Stimulated activated memory B cell treated with anti-CD40 and anti-IgM and Interleukin-4, amounts not matched to agents 10 μg/mL and 1 μg/mL and 100 μg/mL, for 72 hours (primary cell): ENCODE results near the gene SPEM3.

Experiments used
- ATAC-seq: fragments of 150-1000 bp; cut with Tn5 transposase; 2 replicates; pipeline ENCODE4 v1.10.0; 2021
- H3K27ac Mint-ChIP-seq: one replicate; pipeline ENCODE4 v1.8.0; 2022; ENCODE audit warnings: mild to moderate bottlenecking, mixed read lengths
- H3K27me3 Mint-ChIP-seq: one replicate; pipeline ENCODE4 v1.8.0; 2022; ENCODE audit warnings: mixed read lengths
- H3K36me3 Mint-ChIP-seq: one replicate; pipeline ENCODE4 v1.8.0; 2022; ENCODE audit warnings: mixed read lengths
- H3K4me1 Mint-ChIP-seq: one replicate; pipeline ENCODE4 v1.8.0; 2022; ENCODE audit warnings: mixed read lengths
- H3K4me3 Mint-ChIP-seq: one replicate; pipeline ENCODE4 v1.8.0; 2022; ENCODE audit warnings: mild to moderate bottlenecking, moderate library complexity, mixed read lengths
- H3K9me3 Mint-ChIP-seq: one replicate; pipeline ENCODE4 v1.8.0; 2022; ENCODE audit warnings: mixed read lengths

Gene SPEM3

DNA sequence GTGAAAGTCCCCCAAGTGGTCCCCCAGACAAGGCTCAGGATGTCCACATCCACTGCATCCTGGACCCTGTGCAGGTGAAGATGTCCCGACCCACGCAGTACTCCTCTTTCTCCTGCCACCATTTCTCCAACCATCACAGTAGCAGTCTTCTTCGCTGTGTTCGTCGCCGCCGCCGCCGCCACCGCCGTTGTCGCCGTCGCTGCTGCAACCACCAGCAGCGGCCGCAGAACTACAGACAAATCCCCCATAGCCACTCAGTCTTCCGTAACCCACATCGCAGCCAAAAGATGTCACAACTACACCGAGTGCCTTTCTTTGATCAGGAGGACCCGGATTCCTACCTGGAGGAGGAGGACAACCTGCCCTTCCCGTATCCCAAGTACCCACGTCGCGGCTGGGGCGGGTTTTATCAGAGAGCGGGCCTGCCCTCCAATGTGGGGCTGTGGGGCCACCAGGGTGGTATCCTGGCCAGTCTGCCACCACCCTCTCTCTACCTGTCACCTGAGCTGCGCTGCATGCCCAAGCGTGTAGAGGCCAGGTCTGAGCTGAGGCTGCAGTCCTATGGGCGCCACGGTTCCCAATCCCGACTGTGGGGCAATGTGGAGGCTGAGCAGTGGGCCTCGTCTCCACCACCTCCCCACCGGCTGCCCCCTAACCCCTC, 2.3 kb upstream of the SPEM3 start:
- H3K9me3 Mint-ChIP-seq = no peaks in the 10 kb centered on the region

DNA sequence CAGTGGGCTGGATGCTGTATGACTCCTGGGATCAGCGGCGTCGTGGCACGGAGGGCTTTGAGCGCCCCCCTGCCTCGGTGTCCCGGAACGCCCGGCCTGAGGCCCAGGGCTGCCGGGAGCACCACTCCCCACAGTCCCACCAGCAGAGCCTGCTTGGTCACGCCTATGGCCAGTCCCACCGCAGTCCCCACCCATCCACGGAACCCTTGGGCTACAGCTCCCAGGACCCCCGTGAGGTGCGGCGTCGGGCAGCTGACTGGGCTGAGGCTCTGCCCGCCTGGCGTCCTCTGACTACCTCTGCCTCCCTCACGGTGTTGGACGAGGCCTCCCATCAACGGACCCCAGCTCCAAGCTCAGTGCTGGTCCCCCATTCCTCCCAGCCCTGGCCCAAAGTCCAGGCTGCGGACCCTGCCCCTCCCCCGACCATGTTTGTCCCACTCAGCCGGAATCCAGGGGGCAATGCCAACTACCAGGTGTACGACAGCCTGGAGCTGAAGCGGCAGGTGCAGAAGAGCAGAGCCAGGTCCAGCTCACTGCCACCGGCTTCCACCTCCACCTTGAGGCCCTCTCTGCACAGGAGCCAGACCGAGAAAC, 1.7 kb upstream of the SPEM3 start:
- no peak overlapping the region for H3K4me3 Mint-ChIP-seq
- no peaks in the 10 kb centered on the region for H3K27me3 Mint-ChIP-seq
- H3K4me1 Mint-ChIP-seq = no peaks in the 10 kb centered on the region
- no peaks in the 10 kb centered on the region for H3K9me3 Mint-ChIP-seq
- no peak for ATAC-seq
- no peaks in the 10 kb centered on the region for H3K36me3 Mint-ChIP-seq
- no peak overlapping the region for H3K27ac Mint-ChIP-seq

More for the DNA sequence above, 2.3 kb upstream of the SPEM3 start:
- Mint-ChIP-seq H3K27me3 (no peaks in the 10 kb centered on the region), H3K4me3 (no peak overlapping the region), H3K36me3 (no peaks in the 10 kb centered on the region), H3K4me1 (no peaks in the 10 kb centered on the region), H3K27ac (no peak overlapping the region)
- no peak for ATAC-seq

DNA sequence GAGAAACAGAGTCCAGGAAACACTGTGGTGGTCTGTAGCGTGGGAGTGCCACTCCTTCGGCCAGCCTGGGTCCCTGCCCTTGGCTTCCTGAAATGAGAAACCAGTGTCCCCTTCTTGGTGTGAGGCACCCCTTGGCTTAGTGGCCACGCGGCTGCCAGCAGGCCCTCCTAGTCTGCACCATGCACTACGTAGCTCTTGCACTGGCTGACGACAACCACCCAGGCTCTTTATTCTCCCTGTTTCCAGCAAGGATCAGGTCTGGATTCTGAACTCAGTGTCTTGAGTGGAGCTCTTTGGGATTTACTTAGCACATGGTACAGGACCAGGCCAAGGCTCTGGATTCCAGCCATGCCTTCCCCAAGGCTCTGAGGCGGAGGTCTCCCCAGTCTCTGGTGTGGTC, 1.1 kb upstream of the SPEM3 start:
- no peaks in the 10 kb centered on the region for H3K27me3 Mint-ChIP-seq

DNA sequence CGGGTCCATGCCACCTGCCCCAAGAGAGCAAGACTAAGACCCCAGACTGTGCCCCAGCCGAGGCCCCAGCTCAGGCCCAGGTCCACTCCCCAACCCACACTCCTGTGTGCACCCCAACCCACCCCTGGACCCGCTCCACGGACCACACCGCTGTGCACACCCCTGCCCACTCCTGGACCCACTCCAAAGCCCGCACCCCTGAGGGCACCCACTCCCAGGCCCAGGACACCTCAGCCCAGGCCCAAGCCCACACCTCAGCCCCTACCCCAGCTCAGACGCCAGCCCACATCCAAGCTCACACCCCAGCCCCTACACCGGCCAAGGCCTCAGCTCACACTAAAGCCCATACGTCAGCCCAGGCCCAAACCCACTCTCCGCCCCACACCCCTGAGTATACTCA, 1.1 kb downstream of the SPEM3 start:
- no peaks in the 10 kb centered on the region for H3K36me3 Mint-ChIP-seq
- no peaks in the 10 kb centered on the region for H3K4me1 Mint-ChIP-seq
- peak; percentile 15 for ATAC-seq
- H3K27ac Mint-ChIP-seq = no peak overlapping the region
- H3K27me3 Mint-ChIP-seq = no peaks in the 10 kb centered on the region
- no peaks in the 10 kb centered on the region for H3K9me3 Mint-ChIP-seq
- no peak overlapping the region for H3K4me3 Mint-ChIP-seq

More for the DNA sequence above, 1.1 kb upstream of the SPEM3 start:
- no peaks in the 10 kb centered on the region for H3K4me1 Mint-ChIP-seq
- no peak overlapping the region for H3K4me3 Mint-ChIP-seq
- H3K27ac Mint-ChIP-seq = no peak overlapping the region
- H3K36me3 Mint-ChIP-seq = no peaks in the 10 kb centered on the region
- ATAC-seq = no peak
- H3K9me3 Mint-ChIP-seq = no peaks in the 10 kb centered on the region

DNA sequence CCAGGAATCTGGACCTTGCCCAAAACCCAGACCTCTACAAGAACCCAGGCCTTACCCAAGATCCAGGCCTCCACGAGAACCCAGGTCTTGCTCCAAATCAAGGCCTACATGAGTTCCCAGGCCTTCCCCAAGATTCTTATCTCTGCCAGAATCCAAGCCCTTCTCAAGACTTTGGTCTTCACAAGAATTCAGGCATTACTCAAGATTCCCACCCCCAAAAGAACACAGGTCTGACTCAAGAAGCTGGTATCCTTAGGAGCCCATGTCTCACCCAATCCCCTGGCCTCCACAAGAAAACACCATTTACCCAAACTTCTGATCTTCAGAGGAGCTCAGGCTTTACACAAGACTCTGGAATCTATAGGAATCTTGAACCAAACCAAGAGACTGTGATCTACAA, 2.6 kb downstream of the SPEM3 start:
- Mint-ChIP-seq H3K9me3 (no peaks in the 10 kb centered on the region), H3K4me3 (no peak overlapping the region), H3K27ac (no peak overlapping the region), H3K36me3 (no peaks in the 10 kb centered on the region), H3K27me3 (no peaks in the 10 kb centered on the region), H3K4me1 (peaks cover 5% of the 10 kb centered on the region)
- no peak for ATAC-seq

DNA sequence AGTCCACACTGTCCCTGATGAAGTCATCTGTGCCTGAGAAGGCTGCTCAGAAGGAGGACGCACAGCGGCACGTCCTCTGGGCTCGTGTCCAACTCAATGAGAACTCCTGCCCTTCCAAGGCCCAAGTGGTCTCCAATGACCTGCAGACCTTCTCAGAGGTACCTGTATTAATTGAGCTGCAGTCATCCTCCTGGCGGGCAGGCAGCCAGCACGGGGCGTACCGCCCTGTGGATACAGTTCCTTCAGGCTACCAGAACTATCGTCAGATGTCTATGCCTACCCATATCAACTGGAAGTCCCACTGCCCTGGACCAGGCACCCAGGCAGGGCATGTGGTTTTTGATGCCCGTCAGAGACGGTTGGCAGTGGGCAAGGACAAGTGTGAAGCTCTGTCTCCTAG, 3.6 kb downstream of the SPEM3 start:
- Mint-ChIP-seq H3K36me3 (peaks cover 6% of the 10 kb centered on the region), H3K4me3 (no peak overlapping the region), H3K9me3 (no peaks in the 10 kb centered on the region), H3K27ac (no peak overlapping the region), H3K27me3 (no peaks in the 10 kb centered on the region), H3K4me1 (peaks cover 13% of the 10 kb centered on the region)
- ATAC-seq = no peak

DNA sequence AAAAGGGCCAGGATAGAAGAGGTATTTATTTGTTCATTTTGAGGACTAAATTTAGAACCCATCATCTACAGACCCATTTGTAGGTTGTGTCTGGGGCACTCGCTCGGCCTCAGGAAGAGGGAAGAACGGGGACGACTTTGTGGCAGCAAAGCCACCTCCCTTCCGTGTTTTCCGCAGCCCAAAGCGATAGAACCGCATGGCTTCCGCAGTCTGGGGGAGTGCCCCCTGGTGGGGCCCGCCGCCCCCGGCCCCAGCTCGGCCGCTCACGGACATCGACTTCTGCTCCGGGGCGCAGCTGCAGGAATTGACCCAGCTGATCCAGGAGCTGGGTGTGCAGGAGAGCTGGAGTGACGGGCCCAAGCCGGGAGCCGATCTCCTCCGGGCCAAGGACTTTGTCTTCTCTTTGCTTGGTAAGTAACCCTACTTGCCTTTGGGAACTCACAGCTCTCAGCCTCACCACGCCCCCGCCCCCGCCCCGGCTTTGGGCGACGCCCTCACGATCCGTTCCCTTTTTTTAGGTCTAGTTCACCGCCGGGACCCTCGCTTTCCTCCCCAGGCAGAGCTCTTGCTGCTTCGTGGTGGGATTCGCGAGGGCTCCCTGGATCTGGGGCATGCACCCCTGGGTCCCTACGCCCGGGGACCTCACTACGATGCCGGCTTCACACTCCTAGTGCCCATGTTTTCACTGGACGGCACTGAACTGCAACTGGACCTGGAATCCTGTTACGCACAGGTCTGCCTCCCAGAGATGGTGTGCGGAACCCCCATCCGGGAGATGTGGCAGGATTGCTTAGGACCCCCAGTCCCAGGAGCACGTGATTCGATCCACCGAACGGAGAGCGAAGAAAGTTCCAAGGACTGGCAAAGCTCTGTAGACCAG, 7.3 kb downstream of the SPEM3 start:
- H3K9me3 Mint-ChIP-seq = no peaks in the 10 kb centered on the region
- peak; percentile 37 for ATAC-seq
- peaks cover 43% of the 10 kb centered on the region for H3K4me1 Mint-ChIP-seq
- H3K27me3 Mint-ChIP-seq = peaks cover 32% of the 10 kb centered on the region
- peaks cover 21% of the 10 kb centered on the region for H3K36me3 Mint-ChIP-seq
- peak overlapping the region; percentile 90 for H3K4me3 Mint-ChIP-seq
- peak overlapping the region; percentile 81 for H3K27ac Mint-ChIP-seq

DNA sequence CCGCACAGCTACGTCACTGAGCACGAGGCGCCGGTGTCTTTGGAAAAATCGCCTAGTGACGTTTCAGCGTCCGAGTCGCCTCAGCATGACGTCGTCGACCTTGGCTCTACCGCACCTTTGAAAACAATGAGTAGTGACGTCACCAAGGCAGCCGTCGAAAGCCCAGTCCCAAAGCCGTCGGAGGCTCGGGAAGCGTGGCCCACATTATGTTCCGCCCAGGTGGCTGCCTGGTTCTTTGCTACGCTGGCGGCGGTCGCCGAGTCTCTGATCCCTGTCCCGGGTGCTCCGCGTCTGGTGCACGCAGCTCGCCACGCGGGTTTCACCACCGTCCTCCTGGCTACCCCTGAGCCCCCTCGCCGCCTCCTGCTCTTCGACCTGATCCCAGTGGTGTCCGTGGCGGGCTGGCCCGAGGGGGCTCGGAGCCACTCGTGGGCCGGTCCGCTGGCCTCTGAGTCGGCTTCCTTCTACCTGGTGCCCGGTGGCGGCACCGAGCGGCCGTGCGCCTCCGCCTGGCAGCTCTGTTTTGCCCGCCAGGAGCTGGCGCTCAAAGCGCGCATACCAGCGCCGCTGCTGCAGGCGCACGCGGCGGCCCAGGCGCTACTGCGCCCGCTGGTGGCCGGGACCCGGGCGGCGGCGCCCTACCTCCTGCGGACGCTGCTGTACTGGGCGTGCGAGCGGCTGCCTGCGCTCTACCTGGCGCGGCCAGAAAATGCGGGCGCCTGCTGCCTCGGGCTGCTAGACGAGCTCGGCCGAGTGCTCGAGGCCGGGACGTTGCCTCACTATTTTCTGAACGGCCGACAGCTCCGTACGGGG, 8.1 kb downstream of the SPEM3 start:
- Mint-ChIP-seq H3K27me3 (peaks cover 36% of the 10 kb centered on the region), H3K27ac (peak overlapping the region; percentile 81), H3K9me3 (no peaks in the 10 kb centered on the region), H3K36me3 (peaks cover 21% of the 10 kb centered on the region), H3K4me3 (peak overlapping the region; percentile 90), H3K4me1 (peaks cover 43% of the 10 kb centered on the region)
- ATAC-seq = peak; percentile 68

DNA sequence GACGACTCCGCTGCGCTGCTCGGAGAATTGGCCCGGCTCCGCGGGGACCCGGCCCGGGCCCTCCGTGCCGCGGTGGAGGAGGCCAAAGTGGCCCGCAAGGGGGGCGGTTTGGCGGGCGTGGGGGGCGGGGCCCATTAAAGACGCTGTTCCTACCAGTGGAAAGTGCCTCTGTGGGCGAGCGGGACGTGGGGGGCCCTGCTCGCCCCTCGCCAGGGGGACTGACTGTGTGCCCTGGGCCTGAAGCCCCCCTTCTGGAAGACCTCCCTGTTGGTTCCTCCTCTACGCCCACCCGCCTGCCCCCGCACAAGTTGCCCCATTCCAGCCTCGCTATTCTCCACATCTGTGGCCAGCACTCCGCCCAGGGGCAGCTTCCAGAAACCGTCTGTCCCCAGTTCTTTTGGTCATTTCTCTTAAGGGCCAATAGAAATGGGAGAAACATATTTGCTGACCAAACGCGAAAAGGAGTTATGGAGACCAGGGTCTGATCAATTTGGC, 8.8 kb downstream of the SPEM3 start:
- H3K27me3 Mint-ChIP-seq = peaks cover 43% of the 10 kb centered on the region
- H3K4me1 Mint-ChIP-seq = peaks cover 43% of the 10 kb centered on the region
- no peak overlapping the region for H3K27ac Mint-ChIP-seq
- no peaks in the 10 kb centered on the region for H3K9me3 Mint-ChIP-seq
- peaks cover 21% of the 10 kb centered on the region for H3K36me3 Mint-ChIP-seq
- ATAC-seq = no peak
- peak overlapping the region; percentile 90 for H3K4me3 Mint-ChIP-seq

DNA sequence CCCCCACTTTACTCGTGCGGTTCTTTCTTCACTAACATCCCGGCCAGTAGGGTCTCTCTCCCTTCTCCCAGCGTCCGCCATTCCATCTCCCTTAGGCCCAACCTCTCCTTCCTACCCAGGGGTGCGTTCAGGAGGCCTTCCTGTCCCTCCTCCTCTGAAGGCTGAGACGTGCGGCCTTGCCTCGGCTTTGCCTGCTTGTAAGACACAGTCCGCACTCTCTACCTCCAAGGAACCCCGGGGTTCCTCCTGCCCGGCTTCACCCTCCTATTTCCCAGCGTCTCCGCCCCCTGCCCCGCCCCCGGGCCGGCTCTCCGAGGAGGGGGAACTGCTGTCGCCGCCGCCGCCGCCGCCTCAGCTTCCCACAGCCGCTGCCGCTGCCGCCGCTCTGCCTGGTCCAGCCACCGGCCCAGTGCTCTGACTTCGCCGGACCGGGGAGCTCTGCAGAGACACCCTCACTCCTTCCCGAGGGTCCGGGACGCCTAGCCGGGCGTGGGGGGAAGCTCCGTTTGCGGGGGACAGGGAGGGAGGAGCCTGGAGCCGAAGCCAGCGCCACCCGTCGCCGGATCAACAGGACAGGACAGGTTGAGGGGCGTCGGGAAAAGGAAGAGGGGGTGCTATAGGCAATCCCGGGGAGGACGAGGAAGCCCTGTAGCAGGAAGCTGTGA, 9.4 kb downstream of the SPEM3 start:
- H3K9me3 Mint-ChIP-seq = no peaks in the 10 kb centered on the region
- no peak overlapping the region for H3K27ac Mint-ChIP-seq
- H3K4me1 Mint-ChIP-seq = peaks cover 43% of the 10 kb centered on the region
- peak overlapping the region; percentile 59 for H3K4me3 Mint-ChIP-seq
- peaks cover 49% of the 10 kb centered on the region for H3K27me3 Mint-ChIP-seq
- H3K36me3 Mint-ChIP-seq = peaks cover 21% of the 10 kb centered on the region
- ATAC-seq = no peak

DNA sequence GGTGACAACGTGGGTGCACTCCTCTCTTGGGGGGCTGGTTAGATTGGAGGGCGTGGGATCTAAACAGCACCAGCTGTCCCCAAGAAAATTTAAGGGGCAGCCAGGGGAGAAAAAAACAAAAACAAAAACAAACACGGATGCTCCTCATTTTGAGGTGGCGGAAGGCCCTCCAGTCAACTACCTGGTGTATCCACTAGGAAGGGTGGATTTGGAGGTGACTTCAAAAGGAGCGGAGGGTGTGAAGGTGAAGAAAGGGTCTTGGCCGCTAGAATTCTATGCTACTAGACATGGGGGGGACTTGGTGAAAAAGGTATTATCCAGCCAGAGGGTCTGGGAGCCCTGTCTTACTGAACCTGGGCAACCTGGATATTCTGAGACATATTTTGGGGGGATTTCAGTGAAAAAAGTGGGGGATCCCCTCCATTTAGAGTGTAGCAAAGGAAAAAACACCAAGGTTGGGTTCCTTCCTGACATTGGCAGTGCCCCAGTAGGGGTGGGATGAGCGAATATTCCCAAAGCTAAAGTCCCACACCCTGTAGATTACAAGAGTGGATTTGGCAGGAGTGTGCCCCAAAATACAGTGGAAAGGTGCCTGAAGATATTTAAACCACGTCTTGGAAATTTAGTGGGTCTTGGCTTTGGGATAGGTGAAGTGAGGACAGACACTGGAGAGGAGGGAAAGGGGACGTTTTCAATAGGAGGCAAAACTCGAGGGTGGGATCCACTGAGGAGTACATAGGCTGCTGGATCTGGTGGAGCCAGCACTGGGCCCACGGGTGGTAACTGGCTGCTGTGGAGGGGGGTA, 10.2 kb downstream of the SPEM3 start:
- Mint-ChIP-seq H3K36me3 (peaks cover 21% of the 10 kb centered on the region), H3K27ac (no peak overlapping the region), H3K4me3 (peak overlapping the region; percentile 59), H3K27me3 (peaks cover 57% of the 10 kb centered on the region), H3K9me3 (no peaks in the 10 kb centered on the region), H3K4me1 (peaks cover 43% of the 10 kb centered on the region)
- no peak for ATAC-seq

DNA sequence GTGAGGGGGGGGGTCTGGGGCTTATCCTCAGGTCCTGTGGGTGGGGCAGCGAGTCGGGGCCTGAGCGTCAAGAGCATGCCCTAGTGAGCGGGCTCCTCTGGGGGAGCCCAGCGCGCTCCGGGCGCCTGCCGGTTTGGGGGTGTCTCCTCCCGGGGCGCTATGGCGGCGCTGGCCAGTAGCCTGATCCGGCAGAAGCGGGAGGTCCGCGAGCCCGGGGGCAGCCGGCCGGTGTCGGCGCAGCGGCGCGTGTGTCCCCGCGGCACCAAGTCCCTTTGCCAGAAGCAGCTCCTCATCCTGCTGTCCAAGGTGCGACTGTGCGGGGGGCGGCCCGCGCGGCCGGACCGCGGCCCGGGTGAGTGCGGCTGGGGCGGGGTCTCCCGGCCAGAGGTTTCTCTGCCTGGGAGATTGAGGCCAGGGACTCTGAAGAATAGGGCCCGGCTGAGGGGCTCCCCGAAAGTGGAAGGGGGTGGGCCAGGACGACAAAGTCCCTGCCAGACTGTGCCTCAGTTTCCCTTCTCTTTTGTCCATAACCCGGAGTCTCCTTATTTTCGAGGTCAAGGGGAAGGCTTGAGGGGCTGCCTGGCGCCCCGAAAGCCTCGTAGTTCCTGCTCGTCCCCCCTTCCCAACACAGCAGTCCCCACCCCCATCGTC, 10.9 kb downstream of the SPEM3 start, which contains the start of gene FGF11:
Gene FGF11 (plus strand): TSS at position 51 of the 651 bp plus-strand sequence. CDS start 109 bp downstream, at position 160.
- Mint-ChIP-seq H3K4me1 (peaks cover 43% of the 10 kb centered on the region), H3K9me3 (no peaks in the 10 kb centered on the region), H3K4me3 (peak within 1 kb of the TSS; percentile 82), H3K36me3 (peaks cover 21% of the 10 kb centered on the region), H3K27me3 (peaks cover 62% of the 10 kb centered on the region), H3K27ac (peak within 1 kb of the TSS; percentile 72)
- no peak for ATAC-seq

DNA sequence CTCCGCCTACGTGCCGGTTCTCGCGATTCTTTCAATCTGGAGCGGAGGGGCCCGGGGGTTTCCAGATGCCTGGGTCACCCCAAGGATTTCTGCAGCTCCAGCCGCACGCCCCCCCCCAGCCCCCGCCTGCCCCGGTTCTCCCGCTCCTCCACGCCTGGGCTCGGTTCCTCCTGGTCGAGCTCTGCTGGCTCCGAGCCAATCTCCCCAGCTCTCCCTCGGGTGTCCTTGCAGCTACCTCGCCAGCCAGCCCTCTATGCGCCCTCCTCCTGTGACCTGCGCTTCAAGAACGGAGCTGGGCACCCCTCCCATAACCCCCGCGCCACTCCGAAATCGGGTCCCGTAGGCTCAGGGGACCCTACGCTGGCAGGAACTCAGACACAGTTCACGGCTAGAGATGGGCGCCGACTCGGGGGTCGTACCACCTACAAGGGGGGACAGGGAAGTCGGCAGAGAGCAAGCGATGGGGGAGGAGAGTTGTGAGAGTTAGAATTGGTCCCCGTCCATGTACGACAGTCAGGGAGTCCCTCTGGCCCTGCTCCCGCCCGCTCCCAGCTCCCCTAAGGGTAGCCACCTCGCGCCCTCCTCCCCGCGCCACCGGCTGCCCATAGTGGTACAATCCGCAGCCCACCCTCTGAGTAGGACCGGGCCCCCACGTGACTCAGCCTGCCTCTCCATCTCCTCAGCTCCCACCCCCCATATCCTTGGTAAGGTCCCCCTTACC, 11.6 kb downstream of the SPEM3 start:
- peak overlapping the region; percentile 72 for H3K27ac Mint-ChIP-seq
- peaks cover 48% of the 10 kb centered on the region for H3K4me1 Mint-ChIP-seq
- no peak for ATAC-seq
- no peaks in the 10 kb centered on the region for H3K9me3 Mint-ChIP-seq
- peaks cover 68% of the 10 kb centered on the region for H3K27me3 Mint-ChIP-seq
- H3K36me3 Mint-ChIP-seq = peaks cover 21% of the 10 kb centered on the region
- H3K4me3 Mint-ChIP-seq = peak overlapping the region; percentile 82
